Trophoblast cell (in vitro differentiated cells and primary cell): Measurements from ENCODE around the gene CYP2E1. TPM values are rescaled to one million over a fixed set of nuclear protein-coding genes. Genes with fewer than 3 reads are reported as not detected.
A peak's percentile ranks its signal among the peaks of the same experiment; 100 is the strongest.

Experiments used
- DNase-seq, 2 donors: peaks; one replicate each; pipeline ENCODE4 v3.0.0-alpha.2; 2016
- H2AFZ ChIP-seq: 2 replicates; pipeline ENCODE4 v1.6.1; 2013; ENCODE audit warnings: low read length, moderate library complexity, mild to moderate bottlenecking; ENCODE audit not compliant: insufficient read depth, poor library complexity
- H2AK5ac ChIP-seq: 2 replicates; pipeline ENCODE4 v1.6.1; 2013; ENCODE audit warnings: mild to moderate bottlenecking, low read length
- H2BK120ac ChIP-seq: 2 replicates; pipeline ENCODE4 v1.6.1; 2013; ENCODE audit warnings: low read length, mild to moderate bottlenecking, moderate library complexity; ENCODE audit not compliant: insufficient read depth, poor library complexity
- H2BK12ac ChIP-seq: 2 replicates; pipeline ENCODE4 v1.6.1; 2013; ENCODE audit warnings: mild to moderate bottlenecking, low read length, moderate library complexity
- H2BK5ac ChIP-seq: 2 replicates; pipeline ENCODE4 v1.6.1; 2013; ENCODE audit warnings: low read length, low read depth, moderate library complexity, mild to moderate bottlenecking; ENCODE audit not compliant: poor library complexity
- H3K14ac ChIP-seq: 2 replicates; pipeline ENCODE4 v1.6.1; 2013; ENCODE audit warnings: mild to moderate bottlenecking, low read length
- H3K18ac ChIP-seq: 2 replicates; pipeline ENCODE4 v1.6.1; 2013; ENCODE audit warnings: mild to moderate bottlenecking, low read length
- H3K23ac ChIP-seq: 2 replicates; pipeline ENCODE4 v1.6.1; 2013; ENCODE audit warnings: low read length
- H3K27ac ChIP-seq: 2 replicates; pipeline ENCODE4 v1.5.1; 2013; ENCODE audit warnings: low read depth, mild to moderate bottlenecking, inconsistent platforms, low read length, moderate library complexity
- H3K27me3 ChIP-seq: 2 replicates; pipeline ENCODE4 v1.6.1; 2013; ENCODE audit warnings: inconsistent platforms, mild to moderate bottlenecking, low read length, moderate library complexity; ENCODE audit not compliant: insufficient read depth
- H3K36me3 ChIP-seq, 2 experiments: 1 replicate in 1 of 2; 2 replicates in 1 of 2; pipeline ENCODE4 v1.6.1; 2013; ENCODE audit warnings: low read length in 2 of 2, mild to moderate bottlenecking in 2 of 2, moderate library complexity in 1 of 2; ENCODE audit not compliant: insufficient read depth in 2 of 2, control insufficient read depth in 1 of 2
- H3K4ac ChIP-seq: 2 replicates; pipeline ENCODE4 v1.6.1; 2013; ENCODE audit warnings: low read depth, mild to moderate bottlenecking, low read length, moderate library complexity
- H3K4me1 ChIP-seq, 2 experiments: 1 replicate in 1 of 2; 2 replicates in 1 of 2; pipeline ENCODE4 v1.6.1; 2013; ENCODE audit warnings: low read length in 2 of 2, mild to moderate bottlenecking in 2 of 2, moderate library complexity in 1 of 2; ENCODE audit not compliant: insufficient read depth in 2 of 2, control insufficient read depth in 1 of 2
- H3K4me2 ChIP-seq: 2 replicates; pipeline ENCODE4 v1.6.1; 2013; ENCODE audit warnings: inconsistent platforms, mild to moderate bottlenecking, low read length, moderate library complexity
- H3K4me3 ChIP-seq: 2 replicates; pipeline ENCODE4 v1.5.1; 2013; ENCODE audit warnings: mild to moderate bottlenecking, low read depth, low read length, inconsistent platforms
- H3K79me1 ChIP-seq: one replicate; pipeline ENCODE4 v1.6.1; 2013; ENCODE audit warnings: low read length
- H3K79me2 ChIP-seq: 2 replicates; pipeline ENCODE4 v1.6.1; 2013; ENCODE audit warnings: low read length, mild to moderate bottlenecking; ENCODE audit not compliant: control insufficient read depth, insufficient read depth, poor library complexity
- H3K9ac ChIP-seq: 2 replicates; pipeline ENCODE4 v1.6.1; 2013; ENCODE audit warnings: mild to moderate bottlenecking, low read length
- H3K9me3 ChIP-seq: 2 replicates; pipeline ENCODE4 v1.6.1; 2013; ENCODE audit warnings: low read depth, mild to moderate bottlenecking, control low read depth, inconsistent platforms, low read length; ENCODE audit not compliant: insufficient read depth
- H4K12ac ChIP-seq: 2 replicates; pipeline ENCODE4 v1.6.1; 2013; ENCODE audit warnings: low read depth, mild to moderate bottlenecking, low read length, moderate library complexity
- H4K8ac ChIP-seq: 2 replicates; pipeline ENCODE4 v1.6.1; 2013; ENCODE audit warnings: low read depth, mild to moderate bottlenecking, low read length, moderate library complexity
- H4K91ac ChIP-seq: one replicate; pipeline ENCODE4 v1.6.1; 2013; ENCODE audit warnings: low read depth, mild to moderate bottlenecking, low read length, moderate library complexity
- WGBS: extraction: QIAGEN DNeasy Blood & Tissue Kit; methylation state at CpG from one replicate; pipeline ENCODE4 v1.1.7; 2013; ENCODE audit warnings: missing lambda C conversion rate; ENCODE audit not compliant: insufficient read length, insufficient coverage; ENCODE audit errors: extremely low coverage; 5-methylcytosine and 5-hydroxymethylcytosine counted together
- polyA plus RNA-seq: library from polyadenylated mRNA; stranded (reverse); fragments of 200-250 nt; gene quantifications from 2 replicates; pipeline ENCODE4 v1.2.3, GENCODE V29; 2013

CYP2E1 gene
- polyA plus RNA-seq, result 1.4 and 1.7 TPM in 2 replicates

DNA sequence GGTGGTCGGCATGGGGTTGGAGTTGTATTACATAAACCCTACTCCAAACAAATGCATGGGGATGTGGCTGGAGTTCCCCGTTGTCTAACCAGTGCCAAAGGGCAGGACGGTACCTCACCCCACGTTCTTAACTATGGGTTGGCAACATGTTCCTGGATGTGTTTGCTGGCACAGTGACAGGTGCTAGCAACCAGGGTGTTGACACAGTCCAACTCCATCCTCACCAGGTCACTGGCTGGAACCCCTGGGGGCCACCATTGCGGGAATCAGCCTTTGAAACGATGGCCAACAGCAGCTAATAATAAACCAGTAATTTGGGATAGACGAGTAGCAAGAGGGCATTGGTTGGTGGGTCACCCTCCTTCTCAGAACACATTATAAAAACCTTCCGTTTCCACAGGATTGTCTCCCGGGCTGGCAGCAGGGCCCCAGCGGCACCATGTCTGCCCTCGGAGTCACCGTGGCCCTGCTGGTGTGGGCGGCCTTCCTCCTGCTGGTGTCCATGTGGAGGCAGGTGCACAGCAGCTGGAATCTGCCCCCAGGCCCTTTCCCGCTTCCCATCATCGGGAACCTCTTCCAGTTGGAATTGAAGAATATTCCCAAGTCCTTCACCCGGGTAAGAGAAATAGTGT lies at the start of gene CYP2E1:
Gene CYP2E1, plus strand, starts transcription at position 407 of the 632 bp plus-strand sequence. Its CDS starts 33 bp downstream, at position 440.
- WGBS, result no CpG with 5 or more reads among the region's 16 CpGs
- H2BK5ac ChIP-seq, result no peak within 1 kb of the TSS
- no peak within 1 kb of the TSS for H4K91ac ChIP-seq
- H3K9ac ChIP-seq, result no peak within 1 kb of the TSS
- no peak within 1 kb of the TSS for H2BK120ac ChIP-seq
- no peak within 1 kb of the TSS for H3K23ac ChIP-seq
- H3K36me3 ChIP-seq, result no peaks in the 10 kb centered on the region
- H3K18ac ChIP-seq, result no peak within 1 kb of the TSS
- H2AFZ ChIP-seq, result peak within 1 kb of the TSS; percentile 9
- H3K9me3 ChIP-seq, result peaks cover 58% of the 10 kb centered on the region
- peak; percentile 18 to 30 for DNase-seq
- no peak within 1 kb of the TSS for H3K4me2 ChIP-seq
- no peak within 1 kb of the TSS for H4K12ac ChIP-seq
- H2AK5ac ChIP-seq, result no peak within 1 kb of the TSS
- H3K4me1 ChIP-seq, result no peaks in the 10 kb centered on the region
- no peak within 1 kb of the TSS for H3K27ac ChIP-seq
- no peak within 1 kb of the TSS for H4K8ac ChIP-seq
- no peak within 1 kb of the TSS for H3K14ac ChIP-seq
- no peak within 1 kb of the TSS for H2BK12ac ChIP-seq
- no peaks in the 10 kb centered on the region for H3K79me2 ChIP-seq
- no peaks in the 10 kb centered on the region for H3K27me3 ChIP-seq
- H3K4ac ChIP-seq, result no peak within 1 kb of the TSS
- H3K4me3 ChIP-seq, result no peak within 1 kb of the TSS
- H3K79me1 ChIP-seq, result no peaks in the 10 kb centered on the region

DNA sequence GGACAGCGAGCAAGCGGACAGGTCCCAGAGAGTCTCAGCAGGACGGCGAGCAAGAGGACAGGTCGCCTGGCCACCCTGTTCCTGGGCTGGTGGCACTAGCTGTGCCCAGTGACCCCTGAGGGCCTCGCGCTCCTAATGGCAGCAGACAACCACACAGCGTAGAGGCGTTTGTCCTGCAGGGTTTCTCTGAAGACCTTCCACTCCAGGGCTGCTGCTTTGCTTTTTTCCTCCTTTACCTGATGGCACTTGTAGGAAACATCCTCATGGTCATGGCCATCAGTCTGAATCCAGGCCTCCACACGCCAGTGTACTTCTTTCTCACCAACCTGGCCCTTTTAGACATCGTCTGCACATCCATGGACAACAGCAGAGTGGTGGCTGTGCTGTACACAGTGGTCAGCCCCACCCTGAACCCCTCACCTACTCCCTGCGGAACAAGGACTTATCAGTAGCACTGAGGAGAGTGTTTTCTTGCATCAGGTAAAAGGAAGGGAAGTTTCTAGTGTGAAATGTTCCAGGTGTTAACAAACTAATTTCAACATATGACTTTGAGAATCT lies 46.0 kb upstream of the CYP2E1 start:
- no peak overlapping the region for H3K4ac ChIP-seq

DNA sequence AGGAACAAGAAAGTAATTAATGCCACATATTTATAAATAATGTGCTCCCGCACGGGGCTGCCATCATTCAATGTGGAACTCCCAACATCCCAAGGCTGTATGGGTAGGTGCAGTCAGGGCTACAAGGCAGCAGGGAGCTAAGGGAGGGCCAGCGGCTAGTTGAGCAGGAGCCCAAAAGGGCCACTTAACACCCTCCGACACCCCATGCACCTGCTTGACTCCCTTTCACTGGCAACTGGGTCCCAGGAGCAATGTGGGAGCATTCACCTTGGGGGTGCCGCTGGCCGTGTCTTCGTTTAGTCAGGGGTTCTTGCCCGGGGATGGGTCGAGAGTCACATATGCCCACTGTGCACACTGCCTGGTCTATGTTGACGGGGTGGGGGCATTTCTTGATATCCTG lies 45.5 kb upstream of the CYP2E1 start:
- no peak overlapping the region for H3K4me3 ChIP-seq
- no peak overlapping the region for H3K23ac ChIP-seq
- no peaks in the 10 kb centered on the region for H3K79me2 ChIP-seq
- no peak overlapping the region for H4K91ac ChIP-seq
- H3K27ac ChIP-seq, result no peak overlapping the region
- no peak overlapping the region for H4K8ac ChIP-seq
- H2BK12ac ChIP-seq, result no peak overlapping the region
- H3K4ac ChIP-seq, result no peak overlapping the region
- no CpG with 5 or more reads among the region's 10 CpGs for WGBS
- H2BK120ac ChIP-seq, result no peak overlapping the region
- no peak overlapping the region for H3K14ac ChIP-seq
- no peak for DNase-seq
- H4K12ac ChIP-seq, result no peak overlapping the region
- no peak overlapping the region for H2AFZ ChIP-seq
- no peak overlapping the region for H2BK5ac ChIP-seq
- H2AK5ac ChIP-seq, result no peak overlapping the region
- H3K9me3 ChIP-seq, result peaks cover 14% of the 10 kb centered on the region
- no peaks in the 10 kb centered on the region for H3K4me1 ChIP-seq
- no peaks in the 10 kb centered on the region for H3K79me1 ChIP-seq
- no peak overlapping the region for H3K4me2 ChIP-seq
- H3K18ac ChIP-seq, result no peak overlapping the region
- no peak overlapping the region for H3K9ac ChIP-seq
- H3K27me3 ChIP-seq, result no peaks in the 10 kb centered on the region
- H3K36me3 ChIP-seq, result no peaks in the 10 kb centered on the region

More for the DNA sequence above, 46.0 kb upstream of the CYP2E1 start:
- Histone ChIP-seq H3K27me3 (no peaks in the 10 kb centered on the region), H2AK5ac (no peak overlapping the region), H2AFZ (no peak overlapping the region), H3K79me1 (no peaks in the 10 kb centered on the region), H3K9ac (no peak overlapping the region), H4K12ac (no peak overlapping the region), H3K36me3 (no peaks in the 10 kb centered on the region), H4K91ac (no peak overlapping the region), H2BK5ac (no peak overlapping the region), H3K79me2 (no peaks in the 10 kb centered on the region), H3K14ac (no peak overlapping the region), H2BK120ac (no peak overlapping the region), H2BK12ac (no peak overlapping the region), H3K23ac (no peak overlapping the region), H3K4me2 (no peak overlapping the region), H3K9me3 (peaks cover 19% of the 10 kb centered on the region), H3K18ac (no peak overlapping the region), H3K4me3 (no peak overlapping the region), H4K8ac (no peak overlapping the region), H3K27ac (no peak overlapping the region), H3K4me1 (no peaks in the 10 kb centered on the region)
- no CpG with 5 or more reads among the region's 12 CpGs for WGBS
- DNase-seq, result no peak

DNA sequence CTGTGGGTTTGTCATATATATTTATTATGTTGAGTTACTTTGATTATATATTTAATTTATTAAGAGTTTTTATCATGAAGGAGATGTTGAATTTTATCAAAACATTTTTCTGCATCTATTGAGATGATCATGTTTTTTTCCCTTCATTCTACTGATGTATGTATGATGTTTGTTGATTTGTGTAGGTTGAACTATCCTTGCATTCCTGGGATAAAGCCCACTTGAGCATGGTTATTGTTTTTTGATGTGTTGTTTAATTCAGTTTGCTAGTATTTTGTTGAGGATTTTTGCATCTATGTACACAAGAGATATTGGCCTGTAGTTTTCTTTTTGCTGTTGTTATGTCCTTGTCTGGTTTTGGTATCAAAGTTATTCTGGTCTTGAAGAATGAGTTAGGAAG lies 42.3 kb upstream of the CYP2E1 start:
- Histone ChIP-seq H3K4me2 (no peak overlapping the region), H3K9ac (no peak overlapping the region), H2AFZ (no peak overlapping the region), H3K9me3 (peaks cover 26% of the 10 kb centered on the region), H3K27ac (no peak overlapping the region), H3K79me1 (no peaks in the 10 kb centered on the region), H2BK12ac (no peak overlapping the region), H4K91ac (no peak overlapping the region), H2AK5ac (no peak overlapping the region), H4K12ac (no peak overlapping the region), H2BK5ac (no peak overlapping the region), H3K4ac (no peak overlapping the region), H3K23ac (no peak overlapping the region), H3K4me1 (no peaks in the 10 kb centered on the region), H4K8ac (no peak overlapping the region), H3K27me3 (no peaks in the 10 kb centered on the region), H2BK120ac (no peak overlapping the region), H3K18ac (no peak overlapping the region), H3K14ac (no peak overlapping the region), H3K36me3 (no peaks in the 10 kb centered on the region), H3K79me2 (no peaks in the 10 kb centered on the region), H3K4me3 (no peak overlapping the region)
- DNase-seq, result no peak
